Pancreas (tissue), 10 donors: ENCODE results near the gene TGFBR2. TPM values are rescaled to one million over a fixed set of nuclear protein-coding genes. Genes with fewer than 3 reads are reported as not detected.

ENCODE experiments used
- ATAC-seq, 4 donors: fragments of 200-7000 bp; cut with Tn5 transposase; one replicate each; pipeline versions ENCODE4 v1.8.0 to v1.9.1; 2020; ENCODE audit warnings: mild to moderate bottlenecking in 4 of 4, moderate library complexity in 4 of 4
- DNase-seq, 6 donors: peaks; one replicate each; pipeline ENCODE4 v3.0.0-alpha.2; 2020
- FAIRE-seq: peaks from 2 replicates; lab custom pipeline; 2012; peaks lifted over from hg19 to GRCh38; lab: Jason Lieb, UNC
- H3K27ac ChIP-seq, 4 donors: fragments of 200-600 bp; sonication (generic); 1 replicate in 3 of 4; 2 replicates in 1 of 4; pipeline versions ENCODE4 v1.5.0 to v1.8.0; 2020
- H3K27me3 ChIP-seq, 4 donors: fragments of 200-600 bp; one replicate each; pipeline ENCODE4 v1.8.0; 2021
- H3K36me3 ChIP-seq, 3 donors: fragments of 200-600 bp; sonication (generic) in 1 of 3; one replicate each; pipeline versions ENCODE4 v1.5.0 to v1.8.0; 2020 to 2021
- H3K4me1 ChIP-seq, 3 donors: fragments of 200-600 bp; one replicate each; pipeline ENCODE4 v1.8.0; 2021
- H3K4me3 ChIP-seq, 4 donors: fragments of 200-600 bp; sonication (generic) in 2 of 4; one replicate each; pipeline versions ENCODE4 v1.5.0 to v1.8.0; 2020 to 2021
- H3K9me3 ChIP-seq, 4 donors: fragments of 200-600 bp; one replicate each; pipeline ENCODE4 v1.8.0; 2021
- WGBS, 2 donors: extraction: QIAGEN DNeasy Blood & Tissue Kit; methylation state at CpG; one replicate each; pipeline ENCODE4 v1.1.7; 2013; 5-methylcytosine and 5-hydroxymethylcytosine counted together
- intact Hi-C, 3 donors: fragments of 100-400 bp; cut with DNase I; formaldehyde crosslinking; loops; one replicate each; pipeline versions ENCODE4 v1.11.1 to v1.14.2; 2022
- polyA plus RNA-seq, 2 donors: library from polyadenylated mRNA; stranded (reverse); fragments of 200-250 nt; gene quantifications; one replicate each; pipeline ENCODE4 v1.2.3, GENCODE V29; 2013
- total RNA-seq, 6 donors: library from RNA; stranded (reverse); fragmentation: NEBNext Ultra II Directional in 4 of 6; extraction: Animal tissue kit (Norgen Biotek cat#: 25700) in 4 of 6; gene quantifications; one replicate each; pipeline versions ENCODE4 v1.2.1 to v1.2.4, GENCODE V29; 2021 to 2023
- TF ChIP-seq, protein P1 (sequence below), 4 donors: fragments of 200-600 bp; sonication (generic) in 3 of 4; IDR thresholded peaks; one replicate each; pipeline versions ENCODE4 v1.5.0 to v1.8.0; 2021; ENCODE audit warnings: antibody characterized with exemption in 4 of 4
- donor health status: healthy with polysubstance abuse.
- donor health status: DM: no; HTN: no; CAD: no; lungs with moderate emphysema.
- donor health status: DM: no; HTN: no; CAD: no.
- donor health status: control.
- donor health status: control.
- donor health status: Bipolar disorder and iron deficiency.
- donor health status: DM: yes; HTN: yes; CAD: no.
- donor health status: DM: no; HTN: no; CAD: no.
- donor health status: DM: no; HTN: no; CAD: no.
- donor health status: DM: yes; HTN: yes; CAD: no.

The TGFBR2 gene
- total and polyA plus RNA-seq, 8 donors = 9.0 to 60.8 (median 31.1) TPM

DNA sequence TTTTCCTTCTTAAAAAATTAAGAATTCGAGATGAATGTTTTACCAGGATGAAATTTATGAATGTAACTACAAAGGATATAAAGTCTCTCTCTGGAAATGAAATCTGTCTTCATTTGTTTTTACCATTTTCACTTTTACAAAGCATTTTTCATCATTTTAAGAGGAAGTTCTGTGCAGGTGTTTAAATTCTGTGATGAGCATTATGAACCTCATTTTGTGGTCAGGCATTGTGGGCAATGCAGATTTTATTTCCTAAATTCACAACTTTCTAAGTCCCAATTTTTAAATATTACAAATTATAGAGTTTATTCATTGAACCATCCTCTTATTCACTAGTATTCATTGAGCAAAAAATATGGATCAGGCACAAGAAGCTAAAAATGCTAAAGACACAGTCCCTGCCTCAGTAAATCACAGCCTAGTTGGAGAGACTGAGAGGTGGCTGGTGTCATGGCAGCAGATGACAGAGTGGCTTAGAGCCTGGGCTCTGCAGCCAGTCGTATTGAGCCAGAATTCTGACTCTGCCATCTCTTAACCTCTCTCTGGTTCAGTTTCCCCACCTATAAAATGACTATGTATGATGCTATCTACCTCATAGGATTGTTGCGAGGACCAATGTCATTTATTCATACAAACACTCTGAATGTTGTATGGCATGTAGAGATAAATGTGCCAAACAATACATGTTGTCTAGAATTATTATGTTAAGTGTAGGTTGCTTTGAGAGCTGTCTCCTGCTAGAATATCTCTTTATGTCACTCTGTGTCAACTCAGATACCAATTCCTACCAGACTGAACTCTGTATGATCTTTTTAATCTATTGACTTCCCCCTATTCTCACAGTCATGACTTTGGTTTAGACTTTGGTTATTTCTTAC lies 7.5 kb upstream of the TGFBR2 start:
- Histone ChIP-seq H3K4me3 (no peak overlapping the region), H3K4me1 (peaks cover 20 to 32% (median 29%) of the 10 kb centered on the region in 3 donors), H3K36me3 (no peaks in the 10 kb centered on the region), H3K27me3 (no peaks in the 10 kb centered on the region), H3K27ac (peak overlapping the region in 1 of 4 donors; percentile 41), H3K9me3 (no peaks in the 10 kb centered on the region)
- 89 to 95% methylated on average over 3 of the region's 3 CpGs for WGBS, 2 donors
- ATAC-seq (no peak), FAIRE-seq (no peak), DNase-seq (no peak)
- intact Hi-C loops = no loop called here
- TF ChIP-seq, protein P1, sequence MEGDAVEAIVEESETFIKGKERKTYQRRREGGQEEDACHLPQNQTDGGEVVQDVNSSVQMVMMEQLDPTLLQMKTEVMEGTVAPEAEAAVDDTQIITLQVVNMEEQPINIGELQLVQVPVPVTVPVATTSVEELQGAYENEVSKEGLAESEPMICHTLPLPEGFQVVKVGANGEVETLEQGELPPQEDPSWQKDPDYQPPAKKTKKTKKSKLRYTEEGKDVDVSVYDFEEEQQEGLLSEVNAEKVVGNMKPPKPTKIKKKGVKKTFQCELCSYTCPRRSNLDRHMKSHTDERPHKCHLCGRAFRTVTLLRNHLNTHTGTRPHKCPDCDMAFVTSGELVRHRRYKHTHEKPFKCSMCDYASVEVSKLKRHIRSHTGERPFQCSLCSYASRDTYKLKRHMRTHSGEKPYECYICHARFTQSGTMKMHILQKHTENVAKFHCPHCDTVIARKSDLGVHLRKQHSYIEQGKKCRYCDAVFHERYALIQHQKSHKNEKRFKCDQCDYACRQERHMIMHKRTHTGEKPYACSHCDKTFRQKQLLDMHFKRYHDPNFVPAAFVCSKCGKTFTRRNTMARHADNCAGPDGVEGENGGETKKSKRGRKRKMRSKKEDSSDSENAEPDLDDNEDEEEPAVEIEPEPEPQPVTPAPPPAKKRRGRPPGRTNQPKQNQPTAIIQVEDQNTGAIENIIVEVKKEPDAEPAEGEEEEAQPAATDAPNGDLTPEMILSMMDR (IDR thresholded peaks at IDR 0.05) = no peak

DNA sequence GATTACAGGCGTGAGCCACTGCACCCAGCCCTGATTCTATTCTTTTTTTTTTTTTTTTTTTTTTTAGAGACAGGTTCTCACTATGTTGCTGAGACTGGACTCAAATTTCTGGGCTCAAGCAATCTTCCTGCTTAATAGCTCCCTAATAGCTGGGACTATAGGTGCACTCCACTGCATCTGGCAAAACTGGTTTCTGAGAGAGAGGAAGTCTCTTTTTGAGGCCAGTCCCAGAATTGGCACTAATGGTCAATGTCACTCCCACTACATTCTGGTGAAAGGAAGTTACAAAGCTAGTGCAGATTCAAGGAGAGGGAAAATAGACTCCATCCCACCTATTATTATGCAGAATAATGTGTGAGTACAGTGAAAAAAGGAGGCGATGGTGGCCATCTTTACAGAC lies 5.8 kb upstream of the TGFBR2 start:
- Histone ChIP-seq H3K9me3 (no peaks in the 10 kb centered on the region), H3K27me3 (no peaks in the 10 kb centered on the region), H3K36me3 (no peaks in the 10 kb centered on the region), H3K4me3 (no peak overlapping the region), H3K4me1 (peaks cover 20 to 43% (median 31%) of the 10 kb centered on the region in 3 donors), H3K27ac (peak overlapping the region in 1 of 4 donors; percentile 9)
- intact Hi-C loops = no loop called here
- FAIRE-seq (no peak), DNase-seq (no peak), ATAC-seq (no peak)
- TF ChIP-seq, protein P1 (IDR thresholded peaks at IDR 0.05) = no peak
- WGBS, 2 donors = 89 to 95% methylated on average over 2 of the region's 2 CpGs

DNA sequence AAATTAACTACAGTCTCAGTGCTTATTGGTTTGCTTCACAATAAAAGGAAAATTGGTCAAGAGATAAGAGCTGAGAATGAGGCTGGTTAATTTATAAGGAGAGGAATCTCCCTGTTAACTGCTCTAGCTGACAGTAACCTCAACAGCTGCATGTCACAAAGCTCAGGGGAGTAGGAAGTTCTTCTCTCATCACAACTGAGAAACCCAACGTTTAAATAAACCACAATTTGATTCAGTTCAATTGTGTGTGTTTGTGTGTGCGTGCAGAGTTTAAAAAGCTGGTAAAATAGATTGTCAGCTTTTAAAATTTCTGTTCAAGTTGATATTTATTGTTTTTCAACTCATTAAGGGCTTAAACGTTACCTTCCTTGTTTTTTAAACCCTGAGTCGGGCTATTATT lies 3.5 kb upstream of the TGFBR2 start:
- no peak overlapping the region for H3K27ac ChIP-seq
- ATAC-seq = no peak

DNA sequence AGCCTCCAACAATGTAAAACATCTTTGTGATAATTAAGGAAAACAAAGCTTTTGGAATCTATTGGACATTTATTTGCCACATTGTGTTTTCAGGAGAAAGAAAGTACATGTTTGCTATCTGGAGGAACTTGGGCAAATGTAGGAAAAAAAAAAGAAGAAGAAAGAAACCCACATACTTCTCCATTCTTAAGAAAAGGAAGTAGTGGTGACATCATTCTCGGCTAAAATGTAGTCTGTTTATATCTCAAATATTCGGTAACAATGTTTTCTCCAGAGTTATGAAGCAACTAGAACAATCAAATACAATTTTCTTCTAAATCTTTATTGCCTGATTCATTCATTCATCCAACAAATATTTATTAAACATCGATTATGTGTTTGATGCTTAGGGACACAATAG lies 2.3 kb upstream of the TGFBR2 start:
- no peak overlapping the region for H3K4me3 ChIP-seq
- FAIRE-seq (peak; percentile 73), ATAC-seq (no peak), DNase-seq (no peak)
- H3K9me3 ChIP-seq = no peaks in the 10 kb centered on the region
- no peaks in the 10 kb centered on the region for H3K36me3 ChIP-seq
- TF ChIP-seq, protein P1 (IDR thresholded peaks at IDR 0.05) = no peak
- H3K4me1 ChIP-seq = peaks cover 7 to 30% (median 12%) of the 10 kb centered on the region in 3 donors
- peak overlapping the region in 2 of 4 donors; percentile 97 to 98 for H3K27ac ChIP-seq
- WGBS, 2 donors = 79 to 86% methylated on average over 3 of the region's 3 CpGs
- intact Hi-C loops = no loop called here
- H3K27me3 ChIP-seq = no peaks in the 10 kb centered on the region

More for the DNA sequence above, 3.5 kb upstream of the TGFBR2 start:
- FAIRE-seq (no peak), DNase-seq (no peak)
- TF ChIP-seq, protein P1 (IDR thresholded peaks at IDR 0.05) = no peak
- H3K4me1 ChIP-seq = peaks cover 3 to 30% (median 12%) of the 10 kb centered on the region in 3 donors
- H3K4me3 ChIP-seq = no peak overlapping the region
- WGBS, 2 donors = 78 to 84% methylated on average over 4 of the region's 4 CpGs
- intact Hi-C loops = no loop called here
- no peaks in the 10 kb centered on the region for H3K27me3 ChIP-seq
- no peaks in the 10 kb centered on the region for H3K36me3 ChIP-seq
- no peaks in the 10 kb centered on the region for H3K9me3 ChIP-seq

- Histone ChIP-seq H3K27ac (peak overlapping the region in 2 of 4 donors; percentile 97 to 98), H3K9me3 (no peaks in the 10 kb centered on the region), H3K4me1 (peaks cover 7 to 30% (median 13%) of the 10 kb centered on the region in 3 donors), H3K36me3 (no peaks in the 10 kb centered on the region), H3K27me3 (no peaks in the 10 kb centered on the region), H3K4me3 (no peak overlapping the region)
- ATAC-seq (no peak), DNase-seq (no peak), FAIRE-seq (no peak)
- intact Hi-C loops = no loop called here
- TF ChIP-seq, protein P1 (IDR thresholded peaks at IDR 0.05) = no peak
- WGBS, 2 donors = 72 to 86% methylated on average over 5 of the region's 5 CpGs
Observed at GRCh38 chr3:30604558-30604957, 1.8 kb upstream of the TGFBR2 start.
